ENCODE results near the gene RNF225. TPM values are rescaled to one million over a fixed set of nuclear protein-coding genes. Genes with fewer than 3 reads are reported as not detected.

Gene RNF225
- total and polyA plus RNA-seq, 2 of the 13 experiments (the other 11 are each of a cell fraction or from before 2014, with no cell fraction given) = not detected

DNA sequence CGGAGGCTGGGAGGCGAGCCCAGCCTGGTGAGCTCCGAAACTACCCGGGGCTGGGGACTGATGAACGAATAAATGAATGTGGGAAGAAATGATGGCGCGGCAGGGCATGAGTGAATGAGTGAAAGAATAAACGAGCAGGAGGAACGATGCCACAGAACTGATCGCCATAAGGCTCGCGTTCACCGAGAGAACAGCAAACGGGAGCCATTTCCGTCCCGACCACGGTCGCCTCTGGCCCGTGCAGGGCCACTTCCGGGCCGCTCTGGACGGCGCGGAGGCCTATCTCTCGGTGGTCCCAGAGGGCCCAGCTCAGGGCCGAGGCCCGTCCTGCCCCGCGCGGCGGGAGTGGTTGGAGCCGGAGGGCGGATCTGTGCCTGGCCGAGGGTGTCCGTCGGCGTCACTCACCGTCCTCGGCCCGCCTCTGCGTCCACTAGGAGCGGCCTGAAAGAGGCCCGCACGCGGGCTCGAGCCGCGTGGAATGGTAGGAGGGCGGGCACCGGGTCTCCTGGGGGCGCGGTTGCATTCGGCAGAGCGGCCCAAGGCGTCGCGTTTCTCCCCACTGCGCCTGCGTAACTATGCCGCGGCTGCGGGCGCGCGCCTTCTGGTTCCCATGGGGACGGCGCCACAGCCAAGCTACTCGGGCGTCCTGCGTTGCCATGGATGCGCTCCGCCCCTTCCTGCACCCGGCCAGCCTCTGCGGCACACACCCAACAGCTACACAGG, 33.0 kb upstream of the RNF225 start, which contains the start of gene ZNF497 (continued):
- TF ChIP-seq ZNF335 (CRISPR knock-in tag; IDR thresholded peaks at IDR 0.05) = peak; percentile 86; the same call in 1 of the 2 replicates
- TF ChIP-seq ZNF589 (CRISPR knock-in tag; conservative IDR thresholded peaks at IDR 0.05) = no peak
- TF ChIP-seq, protein P1, sequence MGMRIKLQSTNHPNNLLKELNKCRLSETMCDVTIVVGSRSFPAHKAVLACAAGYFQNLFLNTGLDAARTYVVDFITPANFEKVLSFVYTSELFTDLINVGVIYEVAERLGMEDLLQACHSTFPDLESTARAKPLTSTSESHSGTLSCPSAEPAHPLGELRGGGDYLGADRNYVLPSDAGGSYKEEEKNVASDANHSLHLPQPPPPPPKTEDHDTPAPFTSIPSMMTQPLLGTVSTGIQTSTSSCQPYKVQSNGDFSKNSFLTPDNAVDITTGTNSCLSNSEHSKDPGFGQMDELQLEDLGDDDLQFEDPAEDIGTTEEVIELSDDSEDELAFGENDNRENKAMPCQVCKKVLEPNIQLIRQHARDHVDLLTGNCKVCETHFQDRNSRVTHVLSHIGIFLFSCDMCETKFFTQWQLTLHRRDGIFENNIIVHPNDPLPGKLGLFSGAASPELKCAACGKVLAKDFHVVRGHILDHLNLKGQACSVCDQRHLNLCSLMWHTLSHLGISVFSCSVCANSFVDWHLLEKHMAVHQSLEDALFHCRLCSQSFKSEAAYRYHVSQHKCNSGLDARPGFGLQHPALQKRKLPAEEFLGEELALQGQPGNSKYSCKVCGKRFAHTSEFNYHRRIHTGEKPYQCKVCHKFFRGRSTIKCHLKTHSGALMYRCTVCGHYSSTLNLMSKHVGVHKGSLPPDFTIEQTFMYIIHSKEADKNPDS (CRISPR knock-in tag; IDR thresholded peaks at IDR 0.05) = no peak
- peak; percentile 61 for TF ChIP-seq HCFC1 (IDR thresholded peaks at IDR 0.05; ENCODE audit: low read depth, low read length)
- peak; percentile 99 for TF ChIP-seq ZFX (CRISPR knock-in tag; IDR thresholded peaks at IDR 0.05; ENCODE audit: low read depth)
- TF ChIP-seq PRPF4 (IDR thresholded peaks at IDR 0.05; ENCODE audit: low read depth, low read length, poor library complexity, severe bottlenecking) = no peak
- TF ChIP-seq ZZZ3 (CRISPR knock-in tag; IDR thresholded peaks at IDR 0.05; ENCODE audit: borderline replicate concordance) = peak; percentile 30; the same call in 1 of the 2 replicates
- TF ChIP-seq, protein P2, sequence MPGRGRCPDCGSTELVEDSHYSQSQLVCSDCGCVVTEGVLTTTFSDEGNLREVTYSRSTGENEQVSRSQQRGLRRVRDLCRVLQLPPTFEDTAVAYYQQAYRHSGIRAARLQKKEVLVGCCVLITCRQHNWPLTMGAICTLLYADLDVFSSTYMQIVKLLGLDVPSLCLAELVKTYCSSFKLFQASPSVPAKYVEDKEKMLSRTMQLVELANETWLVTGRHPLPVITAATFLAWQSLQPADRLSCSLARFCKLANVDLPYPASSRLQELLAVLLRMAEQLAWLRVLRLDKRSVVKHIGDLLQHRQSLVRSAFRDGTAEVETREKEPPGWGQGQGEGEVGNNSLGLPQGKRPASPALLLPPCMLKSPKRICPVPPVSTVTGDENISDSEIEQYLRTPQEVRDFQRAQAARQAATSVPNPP (CRISPR knock-in tag; IDR thresholded peaks at IDR 0.05) = 0 out of 2 replicates have a peak, but pooled peaks have one; percentile 21
- TF ChIP-seq NFKBIZ (CRISPR knock-in tag; IDR thresholded peaks at IDR 0.05) = no peak
- no peak for TF ChIP-seq ZNF44 (CRISPR knock-in tag; IDR thresholded peaks at IDR 0.05)
- TF ChIP-seq ZNF160 (CRISPR knock-in tag; IDR thresholded peaks at IDR 0.05) = peak; percentile 77; the same call in 1 of the 2 replicates
- TF ChIP-seq, protein P3, sequence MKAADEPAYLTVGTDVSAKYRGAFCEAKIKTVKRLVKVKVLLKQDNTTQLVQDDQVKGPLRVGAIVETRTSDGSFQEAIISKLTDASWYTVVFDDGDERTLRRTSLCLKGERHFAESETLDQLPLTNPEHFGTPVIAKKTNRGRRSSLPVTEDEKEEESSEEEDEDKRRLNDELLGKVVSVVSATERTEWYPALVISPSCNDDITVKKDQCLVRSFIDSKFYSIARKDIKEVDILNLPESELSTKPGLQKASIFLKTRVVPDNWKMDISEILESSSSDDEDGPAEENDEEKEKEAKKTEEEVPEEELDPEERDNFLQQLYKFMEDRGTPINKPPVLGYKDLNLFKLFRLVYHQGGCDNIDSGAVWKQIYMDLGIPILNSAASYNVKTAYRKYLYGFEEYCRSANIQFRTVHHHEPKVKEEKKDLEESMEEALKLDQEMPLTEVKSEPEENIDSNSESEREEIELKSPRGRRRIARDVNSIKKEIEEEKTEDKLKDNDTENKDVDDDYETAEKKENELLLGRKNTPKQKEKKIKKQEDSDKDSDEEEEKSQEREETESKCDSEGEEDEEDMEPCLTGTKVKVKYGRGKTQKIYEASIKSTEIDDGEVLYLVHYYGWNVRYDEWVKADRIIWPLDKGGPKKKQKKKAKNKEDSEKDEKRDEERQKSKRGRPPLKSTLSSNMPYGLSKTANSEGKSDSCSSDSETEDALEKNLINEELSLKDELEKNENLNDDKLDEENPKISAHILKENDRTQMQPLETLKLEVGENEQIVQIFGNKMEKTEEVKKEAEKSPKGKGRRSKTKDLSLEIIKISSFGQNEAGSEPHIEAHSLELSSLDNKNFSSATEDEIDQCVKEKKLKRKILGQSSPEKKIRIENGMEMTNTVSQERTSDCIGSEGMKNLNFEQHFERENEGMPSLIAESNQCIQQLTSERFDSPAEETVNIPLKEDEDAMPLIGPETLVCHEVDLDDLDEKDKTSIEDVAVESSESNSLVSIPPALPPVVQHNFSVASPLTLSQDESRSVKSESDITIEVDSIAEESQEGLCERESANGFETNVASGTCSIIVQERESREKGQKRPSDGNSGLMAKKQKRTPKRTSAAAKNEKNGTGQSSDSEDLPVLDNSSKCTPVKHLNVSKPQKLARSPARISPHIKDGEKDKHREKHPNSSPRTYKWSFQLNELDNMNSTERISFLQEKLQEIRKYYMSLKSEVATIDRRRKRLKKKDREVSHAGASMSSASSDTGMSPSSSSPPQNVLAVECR (CRISPR knock-in tag; IDR thresholded peaks at IDR 0.05; ENCODE audit: borderline replicate concordance) = peak; percentile 99
- TF ChIP-seq, protein P4, sequence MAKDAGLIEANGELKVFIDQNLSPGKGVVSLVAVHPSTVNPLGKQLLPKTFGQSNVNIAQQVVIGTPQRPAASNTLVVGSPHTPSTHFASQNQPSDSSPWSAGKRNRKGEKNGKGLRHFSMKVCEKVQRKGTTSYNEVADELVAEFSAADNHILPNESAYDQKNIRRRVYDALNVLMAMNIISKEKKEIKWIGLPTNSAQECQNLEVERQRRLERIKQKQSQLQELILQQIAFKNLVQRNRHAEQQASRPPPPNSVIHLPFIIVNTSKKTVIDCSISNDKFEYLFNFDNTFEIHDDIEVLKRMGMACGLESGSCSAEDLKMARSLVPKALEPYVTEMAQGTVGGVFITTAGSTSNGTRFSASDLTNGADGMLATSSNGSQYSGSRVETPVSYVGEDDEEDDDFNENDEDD (CRISPR knock-in tag; IDR thresholded peaks at IDR 0.05; ENCODE audit: borderline replicate concordance) = peak; percentile 84
- no peak; the same call in 1 of the 2 replicates for TF ChIP-seq MIER2 (CRISPR knock-in tag; IDR thresholded peaks at IDR 0.05)
- peak; percentile 91 for TF ChIP-seq MEIS2 (CRISPR knock-in tag; IDR thresholded peaks at IDR 0.05)
- TF ChIP-seq, protein P5, sequence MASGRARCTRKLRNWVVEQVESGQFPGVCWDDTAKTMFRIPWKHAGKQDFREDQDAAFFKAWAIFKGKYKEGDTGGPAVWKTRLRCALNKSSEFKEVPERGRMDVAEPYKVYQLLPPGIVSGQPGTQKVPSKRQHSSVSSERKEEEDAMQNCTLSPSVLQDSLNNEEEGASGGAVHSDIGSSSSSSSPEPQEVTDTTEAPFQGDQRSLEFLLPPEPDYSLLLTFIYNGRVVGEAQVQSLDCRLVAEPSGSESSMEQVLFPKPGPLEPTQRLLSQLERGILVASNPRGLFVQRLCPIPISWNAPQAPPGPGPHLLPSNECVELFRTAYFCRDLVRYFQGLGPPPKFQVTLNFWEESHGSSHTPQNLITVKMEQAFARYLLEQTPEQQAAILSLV (CRISPR knock-in tag; IDR thresholded peaks at IDR 0.05; ENCODE audit: borderline replicate concordance) = no peak
- TF ChIP-seq ZSCAN25 (CRISPR knock-in tag; IDR thresholded peaks at IDR 0.05) = peak; percentile 38; the same call in 1 of the 2 replicates
- peak; percentile 77 for TF ChIP-seq ERF (CRISPR knock-in tag; IDR thresholded peaks at IDR 0.05)
- peak; percentile 99 for TF ChIP-seq SAP130 (CRISPR knock-in tag; IDR thresholded peaks at IDR 0.05; ENCODE audit: low read depth)
